ENCODE data around the gene MAPK10. TPM values are rescaled to one million over a fixed set of nuclear protein-coding genes. Genes with fewer than 3 reads are reported as not detected.
"Not testable (repeated sequence)": the region's sequence is repeated elsewhere in the genome, so short reads cannot be mapped to it uniquely, and the experiment has no call there.

Gene MAPK10
- total RNA-seq, 1 experiment from 2014 or later: 0.03 TPM

- Histone ChIP-seq H3K36me3 (no peaks in the 10 kb centered on the region), H3K9me3 (no peaks in the 10 kb centered on the region), H3K4me3 (no peak overlapping the region), H3K27me3 (no peaks in the 10 kb centered on the region)
- no peak for DNase-seq
These were observed 2.2 kb downstream of the MAPK10 start for GRCh38 chr4:86357608-86358007.

GRCh38 chr4:86356425-86357210 is 3.2 kb downstream of the MAPK10 start:
- no peaks in the 10 kb centered on the region for H3K36me3 ChIP-seq
- no peaks in the 10 kb centered on the region for H3K27me3 ChIP-seq
- DNase-seq: no peak
- no peak overlapping the region for H3K4me3 ChIP-seq
- no peaks in the 10 kb centered on the region for H3K9me3 ChIP-seq

- no peaks in the 10 kb centered on the region for H3K36me3 ChIP-seq
- DNase-seq: no peak
- no peaks in the 10 kb centered on the region for H3K27me3 ChIP-seq
- H3K9me3 ChIP-seq: no peaks in the 10 kb centered on the region
- no peak overlapping the region for H3K4me3 ChIP-seq
These were observed 5.5 kb downstream of the MAPK10 start for GRCh38 chr4:86354390-86354789.

GRCh38 chr4:86346320-86346719 is 13.5 kb downstream of the MAPK10 start:
- no peaks in the 10 kb centered on the region for H3K36me3 ChIP-seq
- no peak for DNase-seq
- no peaks in the 10 kb centered on the region for H3K9me3 ChIP-seq
- no peak overlapping the region for H3K4me3 ChIP-seq
- no peaks in the 10 kb centered on the region for H3K27me3 ChIP-seq

GRCh38 chr4:86344127-86344526 is 15.7 kb downstream of the MAPK10 start:
- no peaks in the 10 kb centered on the region for H3K36me3 ChIP-seq
- DNase-seq: no peak
- no peak overlapping the region for H3K4me3 ChIP-seq
- H3K9me3 ChIP-seq: no peaks in the 10 kb centered on the region
- no peaks in the 10 kb centered on the region for H3K27me3 ChIP-seq

- Histone ChIP-seq H3K4me3 (no peak overlapping the region), H3K9me3 (no peaks in the 10 kb centered on the region), H3K36me3 (no peaks in the 10 kb centered on the region), H3K27me3 (no peaks in the 10 kb centered on the region)
- peak; percentile 67 for DNase-seq
These were observed 20.9 kb downstream of the MAPK10 start for GRCh38 chr4:86338989-86339388.

- Histone ChIP-seq H3K4me3 (no peak overlapping the region), H3K36me3 (no peaks in the 10 kb centered on the region), H3K9me3 (no peaks in the 10 kb centered on the region), H3K27me3 (no peaks in the 10 kb centered on the region)
- no peak for DNase-seq
These were observed 21.3 kb downstream of the MAPK10 start for GRCh38 chr4:86338521-86338920.

GRCh38 chr4:86334020-86334750 is 25.7 kb downstream of the MAPK10 start:
- Histone ChIP-seq H3K36me3 (no peaks in the 10 kb centered on the region), H3K4me3 (no peak overlapping the region), H3K27me3 (no peaks in the 10 kb centered on the region), H3K9me3 (no peaks in the 10 kb centered on the region)
- DNase-seq: no peak

GRCh38 chr4:86333236-86333635 is 26.6 kb downstream of the MAPK10 start:
- no peak for DNase-seq
- no peak overlapping the region for H3K4me3 ChIP-seq
- no peaks in the 10 kb centered on the region for H3K9me3 ChIP-seq
- H3K36me3 ChIP-seq: no peaks in the 10 kb centered on the region
- H3K27me3 ChIP-seq: no peaks in the 10 kb centered on the region

- no peaks in the 10 kb centered on the region for H3K27me3 ChIP-seq
- H3K9me3 ChIP-seq: no peaks in the 10 kb centered on the region
- no peak overlapping the region for H3K4me3 ChIP-seq
- DNase-seq: no peak
- no peaks in the 10 kb centered on the region for H3K36me3 ChIP-seq
These were observed 28.7 kb downstream of the MAPK10 start for GRCh38 chr4:86330961-86331742.

- DNase-seq, H3K4me3 ChIP-seq, H3K9me3 ChIP-seq, H3K27me3 ChIP-seq, H3K36me3 ChIP-seq: not testable (repeated sequence)
These were observed 29.4 kb downstream of the MAPK10 start for GRCh38 chr4:86330411-86330810.

GRCh38 chr4:86329431-86329830 is 30.4 kb downstream of the MAPK10 start:
- DNase-seq: no peak
- no peaks in the 10 kb centered on the region for H3K36me3 ChIP-seq
- no peak overlapping the region for H3K4me3 ChIP-seq
- H3K27me3 ChIP-seq: no peaks in the 10 kb centered on the region
- H3K9me3 ChIP-seq: no peaks in the 10 kb centered on the region

- no peaks in the 10 kb centered on the region for H3K36me3 ChIP-seq
- no peak overlapping the region for H3K4me3 ChIP-seq
- no peak for DNase-seq
- H3K27me3 ChIP-seq: no peaks in the 10 kb centered on the region
- H3K9me3 ChIP-seq: no peaks in the 10 kb centered on the region
These were observed 33.5 kb downstream of the MAPK10 start for GRCh38 chr4:86326400-86326799.

GRCh38 chr4:86319390-86319789 is 40.5 kb downstream of the MAPK10 start:
- Histone ChIP-seq H3K9me3 (no peaks in the 10 kb centered on the region), H3K36me3 (no peaks in the 10 kb centered on the region), H3K27me3 (no peaks in the 10 kb centered on the region), H3K4me3 (no peak overlapping the region)
- DNase-seq: no peak

GRCh38 chr4:86315579-86315978 is 44.3 kb downstream of the MAPK10 start:
- Histone ChIP-seq H3K27me3 (no peaks in the 10 kb centered on the region), H3K9me3 (no peaks in the 10 kb centered on the region)
- DNase-seq: no peak

GRCh38 chr4:86313656-86314055 is 46.2 kb downstream of the MAPK10 start:
- Histone ChIP-seq H3K36me3 (no peaks in the 10 kb centered on the region), H3K27me3 (no peaks in the 10 kb centered on the region), H3K4me3 (no peak overlapping the region), H3K9me3 (no peaks in the 10 kb centered on the region)
- DNase-seq: no peak

More at GRCh38 chr4:86315579-86315978, 44.3 kb downstream of the MAPK10 start:
- Histone ChIP-seq H3K4me3 (no peak overlapping the region), H3K36me3 (no peaks in the 10 kb centered on the region)

GRCh38 chr4:86307432-86307831 is 52.4 kb downstream of the MAPK10 start:
- Histone ChIP-seq H3K27me3 (no peaks in the 10 kb centered on the region), H3K4me3 (no peak overlapping the region), H3K36me3 (no peaks in the 10 kb centered on the region), H3K9me3 (no peaks in the 10 kb centered on the region)
- DNase-seq: no peak

All from MG63 (cell line).